Esophagus mucosa (tissue), 1 donor: Measurements from ENCODE around the gene RIBC2. TPM values are rescaled to one million over a fixed set of nuclear protein-coding genes. Genes with fewer than 3 reads are reported as not detected.

ENCODE experiments used
- ATAC-seq: fragments of 200-7000 bp; cut with Tn5 transposase; one replicate; pipeline ENCODE4 v1.9.1; 2020
- total RNA-seq: library from RNA; stranded (reverse); gene quantifications from one replicate; pipeline ENCODE4 v1.2.4, GENCODE V29; 2023
- donor health status: DM: yes; HTN: yes; CAD: no.

RIBC2 gene
- total RNA-seq, 1 donor from 2014 or later, result 0.64 TPM

GRCh38 chr22:45475063-45475747 is 61.7 kb downstream of the RIBC2 start:
- no peak for ATAC-seq

- peak; percentile 25 for ATAC-seq
These were observed 62.5 kb downstream of the RIBC2 start for GRCh38 chr22:45475851-45476514.

- ATAC-seq, result no peak
These were observed 63.3 kb downstream of the RIBC2 start for GRCh38 chr22:45476814-45477213.

GRCh38 chr22:45477366-45478107 is 64.0 kb downstream of the RIBC2 start:
- no peak for ATAC-seq

GRCh38 chr22:45478108-45478771 is 64.7 kb downstream of the RIBC2 start:
- no peak for ATAC-seq

GRCh38 chr22:45480717-45481116 is 67.2 kb downstream of the RIBC2 start:
- no peak for ATAC-seq

GRCh38 chr22:45481661-45482060 is 68.2 kb downstream of the RIBC2 start:
- ATAC-seq, result no peak

Other genes starting within 250 kb of the RIBC2 start
- gene NUP50, start 249.8 kb upstream of the RIBC2 start, total RNA-seq, result 67.8 TPM
- 45.4 TPM for gene KIAA0930, start 172.8 kb upstream of the RIBC2 start, total RNA-seq
- not detected for gene UPK3A, start 128.7 kb upstream of the RIBC2 start, total RNA-seq
- 9.1 TPM for gene FAM118A, start 103.8 kb upstream of the RIBC2 start, total RNA-seq
- gene SMC1B, start 94 bp upstream of the RIBC2 start, total RNA-seq, result not detected
- 39.5 TPM for gene FBLN1, start 89.2 kb downstream of the RIBC2 start, total RNA-seq